ENCODE results near the gene CAPN9. TPM values are rescaled to one million over a fixed set of nuclear protein-coding genes. Genes with fewer than 3 reads are reported as not detected.

Gene CAPN9
- total RNA-seq, 2 donors from 2014 or later: 1.2 TPM; not detected in 1

GRCh38 chr1:230745071-230745470 is 2.1 kb upstream of the CAPN9 start:
- no peaks in the 10 kb centered on the region for H3K27me3 ChIP-seq (replicated peaks; ENCODE audit: insufficient read depth)
- no peak for ATAC-seq (ENCODE audit: insufficient number of reproducible peaks, low FRiP score, low read depth)
- no peaks in the 10 kb centered on the region for H3K36me3 ChIP-seq
- no peak for TF ChIP-seq CTCF (IDR thresholded peaks at IDR 0.05)
- H3K27ac ChIP-seq: no peak overlapping the region
- no peaks in the 10 kb centered on the region for H3K4me1 ChIP-seq (ENCODE audit: control insufficient read depth in 1 of 2, low read depth in 2 of 2)
- H3K9me3 ChIP-seq: no peaks in the 10 kb centered on the region
- no peak overlapping the region for H3K4me3 ChIP-seq
- DNase-seq (ENCODE audit: low spot score): no peak

- ATAC-seq (ENCODE audit: insufficient number of reproducible peaks, low FRiP score, low read depth) (no peak), DNase-seq (ENCODE audit: low spot score) (no peak)
- H3K9me3 ChIP-seq: no peaks in the 10 kb centered on the region
- no peak overlapping the region for H3K27ac ChIP-seq
- no peaks in the 10 kb centered on the region for H3K4me1 ChIP-seq (ENCODE audit: control insufficient read depth in 1 of 2, low read depth in 2 of 2)
- H3K4me3 ChIP-seq: no peak overlapping the region
- TF ChIP-seq CTCF (IDR thresholded peaks at IDR 0.05): no peak
- no peaks in the 10 kb centered on the region for H3K27me3 ChIP-seq (replicated peaks; ENCODE audit: insufficient read depth)
- H3K36me3 ChIP-seq: no peaks in the 10 kb centered on the region
Observed at GRCh38 chr1:230746617-230747016, 571 bp upstream of the CAPN9 start.

GRCh38 chr1:230747890-230748800 is 957 bp downstream of the CAPN9 start:
- Histone ChIP-seq H3K27me3 (replicated peaks; ENCODE audit: insufficient read depth) (no peaks in the 10 kb centered on the region), H3K4me3 (no peak overlapping the region), H3K36me3 (no peaks in the 10 kb centered on the region), H3K9me3 (no peaks in the 10 kb centered on the region), H3K4me1 (ENCODE audit: control insufficient read depth in 1 of 2, low read depth in 2 of 2) (no peaks in the 10 kb centered on the region), H3K27ac (no peak overlapping the region)
- no peak for TF ChIP-seq CTCF (IDR thresholded peaks at IDR 0.05)
- no peak for DNase-seq (ENCODE audit: low spot score)
- ATAC-seq (ENCODE audit: insufficient number of reproducible peaks, low FRiP score, low read depth): no peak

GRCh38 chr1:230749150-230749549 is 2.0 kb downstream of the CAPN9 start:
- no peaks in the 10 kb centered on the region for H3K9me3 ChIP-seq
- DNase-seq (ENCODE audit: low spot score) (no peak), ATAC-seq (ENCODE audit: insufficient number of reproducible peaks, low FRiP score, low read depth) (no peak)
- H3K4me1 ChIP-seq (ENCODE audit: control insufficient read depth in 1 of 2, low read depth in 2 of 2): no peaks in the 10 kb centered on the region
- TF ChIP-seq CTCF (IDR thresholded peaks at IDR 0.05): no peak
- H3K36me3 ChIP-seq: no peaks in the 10 kb centered on the region
- no peak overlapping the region for H3K4me3 ChIP-seq
- no peak overlapping the region for H3K27ac ChIP-seq
- H3K27me3 ChIP-seq (replicated peaks; ENCODE audit: insufficient read depth): no peaks in the 10 kb centered on the region

GRCh38 chr1:230749635-230750034 is 2.4 kb downstream of the CAPN9 start:
- no peak for ATAC-seq (ENCODE audit: insufficient number of reproducible peaks, low FRiP score, low read depth)
- Histone ChIP-seq H3K9me3 (no peaks in the 10 kb centered on the region), H3K27me3 (replicated peaks; ENCODE audit: insufficient read depth) (no peaks in the 10 kb centered on the region), H3K4me1 (ENCODE audit: control insufficient read depth in 1 of 2, low read depth in 2 of 2) (no peaks in the 10 kb centered on the region), H3K27ac (no peak overlapping the region), H3K4me3 (no peak overlapping the region), H3K36me3 (no peaks in the 10 kb centered on the region)
- no peak for TF ChIP-seq CTCF (IDR thresholded peaks at IDR 0.05)
- DNase-seq (ENCODE audit: low spot score): no peak
